NCI-H2227 (cell line): ENCODE measurements around the gene C12orf57.

ENCODE experiments used
- DNase-seq: peaks from one replicate; lab custom pipeline; 2025; ENCODE audit not compliant: unreplicated experiment; lab: John Stamatoyannopoulos, UW

Gene C12orf57

DNA sequence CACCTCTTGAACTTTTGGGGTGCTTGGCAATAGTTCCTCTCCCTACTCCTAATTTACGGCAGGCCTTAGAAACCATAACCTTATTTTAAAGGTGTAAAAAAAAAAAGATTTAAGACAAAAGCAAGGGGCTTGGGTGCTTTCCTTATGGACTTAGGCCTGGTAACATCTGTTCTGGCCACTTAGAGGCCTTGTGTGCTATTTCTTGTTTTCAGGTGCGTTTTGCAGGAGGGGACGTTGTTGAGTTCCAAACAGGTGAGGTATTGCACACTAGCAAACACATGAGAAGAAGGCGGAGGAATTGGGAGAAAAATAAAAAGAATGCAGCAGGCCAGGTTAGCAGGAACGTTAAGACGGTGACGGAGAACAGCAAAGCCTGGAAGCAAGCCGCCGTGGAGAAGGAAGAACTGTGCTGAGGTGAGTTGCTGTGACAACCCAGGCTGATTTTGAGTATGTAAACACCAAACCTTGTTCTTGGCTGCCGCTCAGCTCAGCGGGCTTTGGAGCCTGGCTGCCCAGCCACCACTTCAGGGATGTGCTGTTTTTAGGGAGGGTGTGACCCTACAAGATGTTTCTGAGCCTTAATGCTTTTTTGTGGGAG lies 44.2 kb downstream of the C12orf57 start:
- no peak for DNase-seq
